Stimulated activated CD8-positive, alpha-beta memory T cell treated with anti-CD3 and anti-CD28 coated beads, Interleukin-2, amount 100 ng/mL, for 48 hours (primary cell): Measurements from ENCODE around the gene NAALAD2.
"Not testable (repeated sequence)": the region's sequence is repeated elsewhere in the genome, so short reads cannot be mapped to it uniquely, and the experiment has no call there.

ENCODE experiments used
- DNase-seq, 2 donors: peaks; one replicate each; pipeline ENCODE4 v3.0.0-alpha.2; 2020; ENCODE audit warnings: low read depth in 2 of 2

NAALAD2 gene

GRCh38 chr11:90192869-90193582 lies 58.6 kb downstream of the NAALAD2 start:
- no peak for DNase-seq

- DNase-seq = no peak
Observed at GRCh38 chr11:90197377-90197776, 62.9 kb downstream of the NAALAD2 start.

GRCh38 chr11:90202342-90202741 lies 67.9 kb downstream of the NAALAD2 start:
- no peak for DNase-seq

GRCh38 chr11:90204407-90204806 lies 69.9 kb downstream of the NAALAD2 start:
- DNase-seq = no peak

- DNase-seq = no peak
Observed at GRCh38 chr11:90204832-90205646, 70.6 kb downstream of the NAALAD2 start.

- not testable (repeated sequence) for DNase-seq
Observed at GRCh38 chr11:90207992-90208391, 73.5 kb downstream of the NAALAD2 start.

GRCh38 chr11:90208857-90209256 lies 74.4 kb downstream of the NAALAD2 start:
- DNase-seq = no peak

- no peak for DNase-seq
Observed at GRCh38 chr11:90213322-90213721, 78.9 kb downstream of the NAALAD2 start.

- no peak for DNase-seq
Observed at GRCh38 chr11:90216611-90217010, 82.1 kb downstream of the NAALAD2 start.

GRCh38 chr11:90218606-90219005 lies 84.1 kb downstream of the NAALAD2 start:
- no peak for DNase-seq

- DNase-seq = no peak
Observed at GRCh38 chr11:90219438-90219837, 85.0 kb downstream of the NAALAD2 start.

GRCh38 chr11:90220391-90220790 lies 85.9 kb downstream of the NAALAD2 start:
- DNase-seq = no peak

GRCh38 chr11:90221803-90222458 lies 87.5 kb downstream of the NAALAD2 start:
- no peak for DNase-seq

GRCh38 chr11:90222459-90223247 lies 88.2 kb downstream of the NAALAD2 start, which contains the start of gene CHORDC1:
Gene CHORDC1 (minus strand): TSS chr11:90223049. CDS start chr11:90222954, 95 bp downstream.
- DNase-seq = peak; percentile 83 to 93

- no peak for DNase-seq
Observed at GRCh38 chr11:90223248-90223585, 88.8 kb downstream of the NAALAD2 start.

- no peak for DNase-seq
Observed at GRCh38 chr11:90228056-90228455, 93.6 kb downstream of the NAALAD2 start.

- no peak for DNase-seq
Observed at GRCh38 chr11:90229791-90230190, 95.3 kb downstream of the NAALAD2 start.

- no peak for DNase-seq
Observed at GRCh38 chr11:90234977-90235376, 100.5 kb downstream of the NAALAD2 start.

- no peak for DNase-seq
Observed at GRCh38 chr11:90235526-90235925, 101.1 kb downstream of the NAALAD2 start.

GRCh38 chr11:90237004-90237403 lies 102.5 kb downstream of the NAALAD2 start:
- DNase-seq = no peak

- not testable (repeated sequence) for DNase-seq
Observed at GRCh38 chr11:90239967-90240636, 105.6 kb downstream of the NAALAD2 start.
